ENCODE measurements around the gene KRT14. TPM values are rescaled to one million over a fixed set of nuclear protein-coding genes. Genes with fewer than 3 reads are reported as not detected.
A peak's percentile ranks its signal among the peaks of the same experiment; 100 is the strongest.

KRT14 gene
- total RNA-seq, 1 experiment from 2014 or later, result not detected

DNA sequence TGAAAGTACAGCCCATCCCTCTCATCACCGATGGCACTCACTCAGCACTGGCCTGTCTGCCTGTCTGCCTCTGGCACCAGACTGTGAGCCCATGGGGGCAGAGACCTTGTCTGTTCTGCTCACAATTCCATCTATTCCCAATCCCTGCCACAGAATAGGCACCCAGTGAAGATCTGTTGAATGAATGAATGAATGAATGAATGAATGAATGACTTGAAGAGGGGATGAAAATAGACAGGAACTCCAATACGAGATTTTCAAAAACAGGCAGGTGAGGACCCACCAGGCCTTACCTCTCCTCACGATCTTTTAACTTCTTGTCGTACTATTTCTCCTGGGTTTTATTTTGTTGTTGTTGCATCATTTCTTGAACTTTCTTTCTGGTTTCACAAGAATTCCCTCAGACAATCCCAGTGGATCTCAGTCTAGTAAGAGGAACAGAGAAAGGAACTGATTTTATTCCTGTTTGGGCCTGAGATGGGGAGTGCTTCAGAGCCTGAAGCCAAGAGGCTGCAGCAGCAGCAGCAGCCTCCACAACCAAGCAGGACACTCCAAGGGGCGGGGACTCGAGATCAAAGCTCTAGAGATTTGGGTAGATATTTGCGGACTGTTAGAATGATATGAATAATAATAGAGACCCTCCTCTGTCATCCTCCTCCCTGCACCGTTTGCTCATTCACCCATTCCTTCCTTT lies 32.6 kb downstream of the KRT14 start:
- POLR2A ChIA-PET, result interaction anchor here (0.6 kb wide), 1 partner anchor 106 kb away, joined by 3 read pairs; no protein-coding TSS in a partner anchor
- H3K4me3 ChIP-seq (ENCODE audit: low read depth, low read length), result no peak overlapping the region
- TF ChIP-seq, protein P1, sequence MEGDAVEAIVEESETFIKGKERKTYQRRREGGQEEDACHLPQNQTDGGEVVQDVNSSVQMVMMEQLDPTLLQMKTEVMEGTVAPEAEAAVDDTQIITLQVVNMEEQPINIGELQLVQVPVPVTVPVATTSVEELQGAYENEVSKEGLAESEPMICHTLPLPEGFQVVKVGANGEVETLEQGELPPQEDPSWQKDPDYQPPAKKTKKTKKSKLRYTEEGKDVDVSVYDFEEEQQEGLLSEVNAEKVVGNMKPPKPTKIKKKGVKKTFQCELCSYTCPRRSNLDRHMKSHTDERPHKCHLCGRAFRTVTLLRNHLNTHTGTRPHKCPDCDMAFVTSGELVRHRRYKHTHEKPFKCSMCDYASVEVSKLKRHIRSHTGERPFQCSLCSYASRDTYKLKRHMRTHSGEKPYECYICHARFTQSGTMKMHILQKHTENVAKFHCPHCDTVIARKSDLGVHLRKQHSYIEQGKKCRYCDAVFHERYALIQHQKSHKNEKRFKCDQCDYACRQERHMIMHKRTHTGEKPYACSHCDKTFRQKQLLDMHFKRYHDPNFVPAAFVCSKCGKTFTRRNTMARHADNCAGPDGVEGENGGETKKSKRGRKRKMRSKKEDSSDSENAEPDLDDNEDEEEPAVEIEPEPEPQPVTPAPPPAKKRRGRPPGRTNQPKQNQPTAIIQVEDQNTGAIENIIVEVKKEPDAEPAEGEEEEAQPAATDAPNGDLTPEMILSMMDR (IDR thresholded peaks at IDR 0.05; ENCODE audit: insufficient read depth in 1 of 2, low read depth in 1 of 2, low read length in 1 of 2, severe bottlenecking in 1 of 2, unreplicated experiment in 1 of 2), result no peak
- H3K36me3 Mint-ChIP-seq (ENCODE audit: insufficient read depth, unreplicated experiment), result no peaks in the 10 kb centered on the region
- H3K9me3 Mint-ChIP-seq (ENCODE audit: unreplicated experiment), result no peaks in the 10 kb centered on the region
- DNase-seq, result no peak
- no TSS peak for BruUV-seq (replicated peaks)
- H3K36me3 ChIP-seq (ENCODE audit: control insufficient read depth, insufficient read depth, low read length), result no peaks in the 10 kb centered on the region
- H3K27me3 Mint-ChIP-seq (ENCODE audit: insufficient read depth, unreplicated experiment), result peaks cover 3% of the 10 kb centered on the region
- no peak overlapping the region for H3K4me3 Mint-ChIP-seq (ENCODE audit: unreplicated experiment)
- intact Hi-C loops (cut with micrococcal nuclease; ENCODE audit: unreplicated experiment), result no loop called here
- H3K27ac Mint-ChIP-seq (ENCODE audit: unreplicated experiment), result peak overlapping the region; percentile 10
- H3K9me3 ChIP-seq, result no peaks in the 10 kb centered on the region
- peaks cover 21% of the 10 kb centered on the region for H3K4me1 ChIP-seq
- H3K4me1 Mint-ChIP-seq (ENCODE audit: low read depth, unreplicated experiment), result peaks cover 31% of the 10 kb centered on the region
- CTCF ChIA-PET, result interaction anchor here (0.6 to 1.7 kb wide), 3 partner anchors 10 to 1017 kb away, joined by 3 to 9 read pairs (median 3); no protein-coding TSS in a partner anchor
- H3K27me3 ChIP-seq (replicated peaks; ENCODE audit: control insufficient read depth, insufficient read depth, low read length), result no peaks in the 10 kb centered on the region

DNA sequence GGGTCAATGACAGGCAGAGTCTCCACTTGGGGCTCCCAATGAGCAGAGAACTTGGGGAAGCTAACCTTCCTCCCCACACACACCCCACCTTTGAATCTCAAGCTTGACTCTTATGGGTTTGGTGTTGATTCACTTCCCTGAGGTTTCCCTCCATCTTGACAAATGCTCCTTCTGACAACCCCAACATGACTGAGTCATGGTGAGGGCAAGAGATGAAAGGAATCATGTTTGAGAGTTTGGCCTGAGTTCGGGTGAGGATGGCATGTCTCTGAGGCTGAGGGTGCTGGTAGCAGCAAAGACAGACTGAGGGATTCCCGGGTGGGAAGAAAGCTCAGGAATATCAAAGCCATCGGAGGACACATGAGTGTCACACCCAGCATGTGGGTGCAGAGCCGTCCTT lies 33.5 kb downstream of the KRT14 start:
- H3K27ac Mint-ChIP-seq (ENCODE audit: unreplicated experiment), result no peak overlapping the region
- no peak for DNase-seq
- H3K9me3 ChIP-seq, result no peaks in the 10 kb centered on the region
- intact Hi-C loops (cut with micrococcal nuclease; ENCODE audit: unreplicated experiment), result no loop called here
- H3K27me3 Mint-ChIP-seq (ENCODE audit: insufficient read depth, unreplicated experiment), result peaks cover 3% of the 10 kb centered on the region
- CTCF ChIA-PET, result interaction anchor here (1.3 to 1.7 kb wide), 2 partner anchors 9 to 110 kb away, joined by 3 to 4 read pairs; no protein-coding TSS in a partner anchor
- POLR2A ChIA-PET, result no interaction called here
- H3K4me3 ChIP-seq (ENCODE audit: low read depth, low read length), result no peak overlapping the region
- peaks cover 31% of the 10 kb centered on the region for H3K4me1 ChIP-seq
- no peaks in the 10 kb centered on the region for H3K36me3 Mint-ChIP-seq (ENCODE audit: insufficient read depth, unreplicated experiment)
- TF ChIP-seq, protein P1 (IDR thresholded peaks at IDR 0.05; ENCODE audit: insufficient read depth in 1 of 2, low read depth in 1 of 2, low read length in 1 of 2, severe bottlenecking in 1 of 2, unreplicated experiment in 1 of 2), result no peak
- no peak overlapping the region for H3K4me3 Mint-ChIP-seq (ENCODE audit: unreplicated experiment)
- BruUV-seq (replicated peaks), result no TSS peak
- no peaks in the 10 kb centered on the region for H3K9me3 Mint-ChIP-seq (ENCODE audit: unreplicated experiment)
- H3K27me3 ChIP-seq (replicated peaks; ENCODE audit: control insufficient read depth, insufficient read depth, low read length), result no peaks in the 10 kb centered on the region
- H3K36me3 ChIP-seq (ENCODE audit: control insufficient read depth, insufficient read depth, low read length), result no peaks in the 10 kb centered on the region
- H3K4me1 Mint-ChIP-seq (ENCODE audit: low read depth, unreplicated experiment), result peaks cover 34% of the 10 kb centered on the region

DNA sequence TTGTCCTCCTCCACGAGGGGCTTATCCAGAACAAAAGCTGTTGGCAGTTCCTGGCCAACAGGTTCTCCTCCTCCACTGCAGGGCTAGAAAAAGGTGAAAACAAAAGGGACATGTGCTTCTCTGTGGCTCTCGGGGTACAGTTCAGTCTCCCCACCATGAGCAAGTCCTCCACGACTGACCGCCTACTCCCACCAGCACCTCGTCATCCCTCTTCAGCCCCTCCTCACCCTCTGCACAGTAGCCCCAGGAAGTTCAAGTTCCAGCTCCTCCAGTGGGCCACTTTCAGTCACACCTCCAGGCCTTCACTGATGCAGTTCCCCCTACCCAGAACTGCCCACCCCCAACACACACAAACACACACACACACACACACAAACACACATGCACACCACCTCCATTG lies 34.2 kb downstream of the KRT14 start:
- POLR2A ChIA-PET, result no interaction called here
- Histone ChIP-seq H3K36me3 (ENCODE audit: control insufficient read depth, insufficient read depth, low read length) (no peaks in the 10 kb centered on the region), H3K27me3 (replicated peaks; ENCODE audit: control insufficient read depth, insufficient read depth, low read length) (no peaks in the 10 kb centered on the region), H3K9me3 (no peaks in the 10 kb centered on the region), H3K4me1 (peaks cover 36% of the 10 kb centered on the region), H3K4me3 (ENCODE audit: low read depth, low read length) (no peak overlapping the region)
- Mint-ChIP-seq H3K4me1 (ENCODE audit: low read depth, unreplicated experiment) (peaks cover 41% of the 10 kb centered on the region), H3K9me3 (ENCODE audit: unreplicated experiment) (peaks cover 5% of the 10 kb centered on the region), H3K4me3 (ENCODE audit: unreplicated experiment) (no peak overlapping the region), H3K27me3 (ENCODE audit: insufficient read depth, unreplicated experiment) (peaks cover 1% of the 10 kb centered on the region), H3K27ac (ENCODE audit: unreplicated experiment) (no peak overlapping the region), H3K36me3 (ENCODE audit: insufficient read depth, unreplicated experiment) (no peaks in the 10 kb centered on the region)
- intact Hi-C loops (cut with micrococcal nuclease; ENCODE audit: unreplicated experiment), result no loop called here
- CTCF ChIA-PET, result interaction anchor here (1.3 to 1.7 kb wide), 2 partner anchors 8 to 110 kb away, joined by 3 to 4 read pairs; no protein-coding TSS in a partner anchor
- DNase-seq, result no peak
- no TSS peak for BruUV-seq (replicated peaks)
- TF ChIP-seq, protein P1 (IDR thresholded peaks at IDR 0.05; ENCODE audit: insufficient read depth in 1 of 2, low read depth in 1 of 2, low read length in 1 of 2, severe bottlenecking in 1 of 2, unreplicated experiment in 1 of 2), result no peak
